HCT116 (cell line): ENCODE data around the gene GNRHR. TPM values are rescaled to one million over a fixed set of nuclear protein-coding genes. Genes with fewer than 3 reads are reported as not detected.
A peak's percentile ranks its signal among the peaks of the same experiment; 100 is the strongest.

Experiments used
- ATAC-seq: fragments of 200-7000 bp; cut with Tn5 transposase; 2 replicates; pipeline ENCODE4 v1.9.1; 2020; ENCODE audit warnings: mild to moderate bottlenecking, moderate library complexity
- BruUV-seq: library from RNA; stranded (reverse); fragments of 400-500 nt; replicated peaks from 2 replicates; lab custom pipeline; 2021; lab: Mats Ljungman, UMichigan
- CTCF ChIA-PET: fragments of 300-600 bp; sonication (Branson Sonifier 250); formaldehyde crosslinking; loops from one replicate; lab custom pipeline; 2021; ENCODE audit warnings: antibody characterized with exemption; lab: Charles Lee
- POLR2A ChIA-PET: fragments of 300-600, 350-600 bp; sonication (Branson Sonifier 250); formaldehyde crosslinking; loops from one replicate; lab custom pipeline; 2021; ENCODE audit warnings: antibody characterized with exemption; lab: Charles Lee
- RAD21 ChIA-PET, 2 experiments: fragments of 300-600 bp; sonication (Branson Sonifier 250); formaldehyde crosslinking; loops; one replicate each; lab custom pipeline; 2023; ENCODE audit warnings: low total read pairs in 2 of 2; ENCODE audit not compliant: uncharacterized antibody in 2 of 2, unreplicated experiment in 2 of 2, low non-redundant PET in 1 of 2; lab: Charles Lee
- DNase-seq: peaks from one replicate; pipeline ENCODE4 v3.0.0-alpha.2; 2010; ENCODE audit warnings: low read depth, low spot score
- H2AFZ ChIP-seq: fragments of 200-600 bp; shearing (Covaris generic), sonication (generic); 2 replicates; pipeline ENCODE4 v1.6.1; 2017; ENCODE audit warnings: low read depth, mixed run types, mixed read lengths, antibody characterized with exemption, low read length; ENCODE audit not compliant: poor library complexity, severe bottlenecking
- H3K27ac ChIP-seq: 2 replicates; pipeline ENCODE4 v1.5.1; 2012; ENCODE audit warnings: low read depth, low read length
- H3K27me3 ChIP-seq: fragments of 200-600 bp; sonication (generic); 2 replicates; pipeline ENCODE4 v1.6.1; 2016; ENCODE audit warnings: mixed run types, low read length, mixed read lengths; ENCODE audit not compliant: insufficient read depth
- H3K36me3 ChIP-seq, 2 experiments: fragments of 200-500 bp in 1 of 2; fragments of 200-600 bp in 1 of 2; sonication (Bioruptor generic) in 1 of 2; sonication (generic) in 1 of 2; 2 replicates each; pipeline versions ENCODE4 v1.5.1 to v1.6.1; 2014 to 2016; ENCODE audit warnings: low read length in 2 of 2, inconsistent platforms in 1 of 2, mixed read lengths in 1 of 2, mixed run types in 1 of 2; ENCODE audit not compliant: insufficient read depth in 2 of 2, control insufficient read depth in 1 of 2
- H3K4me1 ChIP-seq, 2 experiments: fragments of 200-600 bp in 1 of 2; sonication (generic) in 1 of 2; 2 replicates each; pipeline versions ENCODE4 v1.5.1 to v1.6.1; 2012 to 2017; ENCODE audit warnings: low read length in 2 of 2, inconsistent platforms in 1 of 2, mild to moderate bottlenecking in 1 of 2, mixed read lengths in 1 of 2, mixed run types in 1 of 2, moderate library complexity in 1 of 2; ENCODE audit not compliant: insufficient read depth in 2 of 2, control insufficient read depth in 1 of 2
- H3K4me2 ChIP-seq: fragments of 200-600 bp; sonication (generic); 2 replicates; pipeline ENCODE4 v1.6.1; 2017; ENCODE audit warnings: mixed run types, low read length, mixed read lengths
- H3K4me3 ChIP-seq, 2 experiments: fragments of 200-600 bp in 1 of 2; sonication (generic) in 1 of 2; replicated peaks in 1 of 2; 2 replicates each; pipeline ENCODE4 v1.5.1; 2011 to 2016; ENCODE audit warnings: low read length in 2 of 2, control low read depth in 1 of 2, low read depth in 1 of 2, mild to moderate bottlenecking in 1 of 2, mixed read lengths in 1 of 2, mixed run types in 1 of 2
- H3K79me2 ChIP-seq: fragments of 200-600 bp; sonication (generic); 2 replicates; pipeline ENCODE4 v1.6.1; 2017; ENCODE audit warnings: mild to moderate bottlenecking, mixed run types, low read length, moderate library complexity, mixed read lengths; ENCODE audit not compliant: insufficient read depth
- H3K9ac ChIP-seq: fragments of 200-600 bp; sonication (generic); 2 replicates; pipeline ENCODE4 v1.6.1; 2016; ENCODE audit warnings: low read length, mixed read lengths
- H3K9me2 ChIP-seq: fragments of 200-600 bp; sonication (generic), shearing (Covaris generic); 2 replicates; pipeline ENCODE4 v1.6.1; 2017; ENCODE audit warnings: mixed run types, mild to moderate bottlenecking, moderate library complexity; ENCODE audit not compliant: insufficient read depth
- H3K9me3 ChIP-seq, 2 experiments: fragments of 200-500 bp in 1 of 2; fragments of 200-600 bp in 1 of 2; sonication (Bioruptor generic) in 1 of 2; sonication (generic) in 1 of 2; 2 replicates each; pipeline ENCODE4 v1.6.1; 2014 to 2017; ENCODE audit warnings: low read length in 2 of 2, mixed read lengths in 2 of 2, inconsistent platforms in 1 of 2, low read depth in 1 of 2, mild to moderate bottlenecking in 1 of 2, mixed run types in 1 of 2, moderate library complexity in 1 of 2; ENCODE audit not compliant: control insufficient read depth in 1 of 2, insufficient read depth in 1 of 2
- H4K20me1 ChIP-seq: fragments of 200-600 bp; sonication (generic), shearing (Covaris generic); 2 replicates; pipeline ENCODE4 v1.6.1; 2017; ENCODE audit warnings: mixed run types, mild to moderate bottlenecking, moderate library complexity; ENCODE audit not compliant: insufficient read depth
- CBX3 ChIP-seq: IDR thresholded peaks from 2 replicates; pipeline ENCODE4 v1.6.1; 2012; ENCODE audit warnings: low read depth
- CEBPB ChIP-seq: IDR thresholded peaks from 2 replicates; pipeline ENCODE4 v1.6.1; 2012; ENCODE audit warnings: low read depth
- CTCF ChIP-seq, 3 experiments: fragments of 200-600 bp in 1 of 3; sonication (generic) in 1 of 3; IDR thresholded peaks in 2 of 3; conservative IDR thresholded peaks in 1 of 3; 2 replicates each; pipeline ENCODE4 v1.5.1; 2012 to 2017; ENCODE audit warnings: low read depth in 2 of 3, low read length in 2 of 3, antibody characterized with exemption in 1 of 3, borderline replicate concordance in 1 of 3, control low read depth in 1 of 3, mild to moderate bottlenecking in 1 of 3, mixed read lengths in 1 of 3, mixed run types in 1 of 3, moderate library complexity in 1 of 3; ENCODE audit not compliant: insufficient read depth in 1 of 3
- EGR1 ChIP-seq: IDR thresholded peaks from 2 replicates; pipeline ENCODE4 v1.6.1; 2012; ENCODE audit warnings: low read depth
- ELF1 ChIP-seq: IDR thresholded peaks from 2 replicates; pipeline ENCODE4 v1.6.1; 2012; ENCODE audit warnings: low read depth, borderline replicate concordance
- JUND ChIP-seq: IDR thresholded peaks from 2 replicates; pipeline ENCODE4 v1.6.1; 2012
- MAX ChIP-seq: IDR thresholded peaks from 2 replicates; pipeline ENCODE4 v1.6.1; 2012
- POLR2A ChIP-seq: IDR thresholded peaks from 2 replicates; pipeline ENCODE4 v1.7.0; 2011; ENCODE audit warnings: borderline replicate concordance; ENCODE audit not compliant: insufficient read depth, insufficient read length; ENCODE audit errors: extremely low read depth
- POLR2AphosphoS5 ChIP-seq: IDR thresholded peaks from 2 replicates; pipeline ENCODE4 v1.6.1; 2011; ENCODE audit warnings: mild to moderate bottlenecking, low read depth, low read length, moderate library complexity
- SIN3A ChIP-seq: IDR thresholded peaks from 2 replicates; pipeline ENCODE4 v1.6.1; 2012; ENCODE audit warnings: low read depth
- SP1 ChIP-seq: IDR thresholded peaks from 2 replicates; pipeline ENCODE4 v1.6.1; 2012; ENCODE audit warnings: low read depth
- TCF7L2 ChIP-seq: IDR thresholded peaks from 2 replicates; pipeline ENCODE4 v1.7.0; 2011; ENCODE audit warnings: borderline replicate concordance, inconsistent platforms; ENCODE audit not compliant: insufficient read depth, insufficient read length; ENCODE audit errors: extremely low read depth
- YY1 ChIP-seq: IDR thresholded peaks from 2 replicates; pipeline ENCODE4 v1.6.1; 2011; ENCODE audit warnings: low read length, low read depth, moderate library complexity, mild to moderate bottlenecking; ENCODE audit not compliant: insufficient replicate concordance; ENCODE audit errors: extremely low read depth
- ZFX ChIP-seq: fragments of 450-650 bp; IDR thresholded peaks from 2 replicates; pipeline ENCODE4 v1.6.1; 2017
- ZNF274 ChIP-seq: fragments of 200-500 bp; sonication (Bioruptor generic); IDR thresholded peaks from 2 replicates; pipeline ENCODE4 v1.6.1; 2014; ENCODE audit warnings: mild to moderate bottlenecking, low read depth, low read length, inconsistent platforms
- intact Hi-C: fragments of 100-400 bp; cut with micrococcal nuclease; formaldehyde crosslinking; loops from 2 replicates; pipeline ENCODE4 v1.10.0; 2022
- total RNA-seq: library from RNA; stranded (reverse); gene quantifications from one replicate; pipeline ENCODE4 v1.2.1, GENCODE V29; 2021; ENCODE audit not compliant: unreplicated experiment

Gene GNRHR
- total RNA-seq, 1 experiment from 2014 or later = not detected

- CTCF ChIA-PET = interaction anchor here (0.8 to 1.6 kb wide), 5 partner anchors 8 to 45 kb away, joined by 3 to 4 read pairs (median 3); no protein-coding TSS in a partner anchor
- RAD21 ChIA-PET = no interaction called here
- TF ChIP-seq ELF1 = no peak
- no peak for TF ChIP-seq ZNF274
- no peak for TF ChIP-seq YY1
- no peak for TF ChIP-seq EGR1
- TF ChIP-seq CBX3 = no peak
These were observed 52.7 kb downstream of the GNRHR start for GRCh38 chr4:67701517-67701850.

DNA sequence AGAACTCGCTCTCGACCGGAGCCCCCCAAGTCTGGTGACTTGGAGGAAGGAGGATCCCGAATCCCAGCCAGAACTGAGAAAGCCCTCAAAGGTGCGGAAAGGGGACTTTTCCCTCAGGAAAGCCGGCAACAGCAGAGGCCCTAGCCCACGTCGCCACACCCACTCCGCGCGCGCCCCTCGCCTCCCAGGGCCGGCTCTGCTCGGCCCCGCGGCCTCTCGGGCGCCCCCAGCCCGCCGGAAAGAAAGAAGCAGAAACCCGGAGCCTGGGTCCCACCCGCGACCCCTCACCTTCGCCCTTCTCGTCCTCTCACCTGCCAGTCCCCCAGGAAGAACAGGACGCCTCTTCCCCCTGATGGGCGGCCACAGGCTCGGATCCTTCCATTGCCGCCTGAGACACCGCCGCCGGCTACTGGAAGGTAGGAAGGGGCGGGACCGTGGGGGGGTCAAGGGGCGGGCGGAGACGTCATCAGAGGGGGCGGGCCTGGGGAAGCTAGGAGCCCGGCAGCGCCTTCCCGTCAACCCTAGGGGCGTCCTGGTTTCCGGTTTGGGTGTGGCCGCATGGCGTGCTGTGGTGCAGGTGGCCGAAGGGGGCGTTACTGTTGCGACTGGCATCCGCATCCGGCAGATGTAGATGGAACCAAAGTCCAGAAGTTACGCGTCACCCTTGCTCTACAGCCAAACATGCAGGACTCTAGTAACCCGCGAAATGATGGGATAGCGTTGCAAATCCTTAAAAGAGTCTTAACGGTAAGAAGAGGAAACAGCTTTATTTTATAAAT lies 53.3 kb downstream of the GNRHR start, which contains the start of gene UBA6:
TSS of gene UBA6 (minus strand) at position 418 of the 779 bp plus-strand sequence. CDS start at position 382, 36 bp downstream.
- intact Hi-C loops = loop anchor here (2.0 to 5.0 kb wide), 2 partner anchors 152 to 651 kb away; partner anchors contain the start of gene YTHDC1
- CTCF ChIA-PET = interaction anchor here (0.8 to 1.6 kb wide), 6 partner anchors 9 to 46 kb away, joined by 3 to 4 read pairs (median 3); no protein-coding TSS in a partner anchor
- H3K79me2 ChIP-seq = peaks cover 88% of the 10 kb centered on the region
- peak; percentile 93 for DNase-seq
- peaks cover 7 to 15% of the 10 kb centered on the region in 2 experiments for H3K4me1 ChIP-seq
- H3K27me3 ChIP-seq = no peaks in the 10 kb centered on the region
- peak within 1 kb of the TSS; percentile 64 for H3K27ac ChIP-seq
- H3K36me3 ChIP-seq = no peaks in the 10 kb centered on the region
- BruUV-seq = no TSS peak
- H3K9me3 ChIP-seq = no peaks in the 10 kb centered on the region
- peak within 1 kb of the TSS; percentile 94 for H3K4me2 ChIP-seq
- H4K20me1 ChIP-seq = no peaks in the 10 kb centered on the region
- H2AFZ ChIP-seq = no peak within 1 kb of the TSS
- TF ChIP-seq EGR1 (peak; percentile 26; the same call in 1 of the 2 replicates), ZFX (peak; percentile 74), MAX (peak; percentile 97), CBX3 (peak; percentile 91; the same call in 1 of the 2 replicates), SP1 (peak; percentile 82), YY1 (peak; percentile 78), JUND (no peak), TCF7L2 (no peak), SIN3A (peak; percentile 91), ELF1 (peak; percentile 70), CTCF (IDR thresholded peaks at IDR 0.05 in 2 of 3, conservative IDR thresholded peaks at IDR 0.05 in 1 of 3; ENCODE audit: borderline replicate concordance in 1 of 3, insufficient read depth in 1 of 3, low read depth in 2 of 3, low read length in 2 of 3) (peak; percentile 4 to 31 (median 27); a peak in 4 of 6 replicates), POLR2A (peak; percentile 89), POLR2AphosphoS5 (peak; percentile 86), CEBPB (no peak)
- H3K4me3 ChIP-seq = peak within 1 kb of the TSS; percentile 92 to 94
- POLR2A ChIA-PET = interaction anchor here (0.6 to 1.8 kb wide), 2 partner anchors 11 to 358 kb away, joined by 3 to 12 read pairs; no protein-coding TSS in a partner anchor
- RAD21 ChIA-PET = no interaction called here
- ATAC-seq = peak; percentile 97
- H3K9ac ChIP-seq = peak within 1 kb of the TSS; percentile 91
- H3K9me2 ChIP-seq = no peaks in the 10 kb centered on the region

More at GRCh38 chr4:67701517-67701850, 52.7 kb downstream of the GNRHR start:
- Histone ChIP-seq H3K4me3 (peak overlapping the region; percentile 92 to 94), H3K36me3 (no peaks in the 10 kb centered on the region), H3K27ac (peak overlapping the region; percentile 64; the same call in 1 of the 2 replicates), H3K27me3 (no peaks in the 10 kb centered on the region), H3K9ac (peak overlapping the region; percentile 91), H3K79me2 (peaks cover 89% of the 10 kb centered on the region), H3K4me1 (peaks cover 7 to 15% of the 10 kb centered on the region in 2 experiments), H3K9me2 (no peaks in the 10 kb centered on the region), H4K20me1 (no peaks in the 10 kb centered on the region), H2AFZ (no peak overlapping the region), H3K9me3 (no peaks in the 10 kb centered on the region), H3K4me2 (peak overlapping the region; percentile 94)
- DNase-seq (peak; percentile 18), ATAC-seq (peak; percentile 32)
- POLR2A ChIA-PET = interaction anchor here (0.6 to 1.8 kb wide), 2 partner anchors 11 to 357 kb away, joined by 3 to 12 read pairs; no protein-coding TSS in a partner anchor
- intact Hi-C loops = loop anchor here (2.0 to 5.0 kb wide), 2 partner anchors 153 to 651 kb away; partner anchors contain the start of gene YTHDC1
- TSS peak; percentile 78 for BruUV-seq
